ENCODE measurements around the gene MAPK1IP1L. TPM values are rescaled to one million over a fixed set of nuclear protein-coding genes. Genes with fewer than 3 reads are reported as not detected.
A peak's percentile ranks its signal among the peaks of the same experiment; 100 is the strongest.

MAPK1IP1L gene
- total and polyA plus RNA-seq, 2 experiments from 2014 or later = 79.4 to 92.5 TPM

DNA sequence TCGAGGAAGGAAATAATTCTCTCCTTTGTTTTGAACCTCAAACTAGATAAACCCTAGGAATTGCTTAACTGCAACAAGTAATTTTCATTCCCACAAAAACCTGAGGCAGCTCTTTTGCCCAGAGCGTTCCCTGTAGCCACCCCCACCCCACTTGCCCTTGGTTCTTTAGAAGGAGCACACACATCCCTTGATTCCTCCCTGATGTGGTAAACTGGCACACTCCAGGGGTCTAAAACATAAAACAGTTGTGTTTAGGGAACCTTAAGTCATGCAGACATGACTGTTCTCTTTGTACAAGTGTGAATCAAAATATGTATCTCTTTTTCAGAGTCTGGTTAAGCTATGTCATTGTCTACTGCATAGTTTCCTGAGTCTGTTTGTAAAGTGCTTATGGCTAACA lies 14.0 kb downstream of the MAPK1IP1L start:
- Histone ChIP-seq H3K9me3 (ENCODE audit: low read depth) (no peaks in the 10 kb centered on the region), H3K27ac (no peak overlapping the region), H3K9me2 (ENCODE audit: insufficient read depth) (no peaks in the 10 kb centered on the region), H2AFZ (no peak overlapping the region), H3K9ac (no peak overlapping the region), H3K36me3 (ENCODE audit: low read depth) (peaks cover 56% of the 10 kb centered on the region), H4K20me1 (ENCODE audit: insufficient read depth) (peaks cover 10% of the 10 kb centered on the region; the same call in 1 of the 2 replicates), H3F3A (ENCODE audit: insufficient read depth) (peaks cover 64% of the 10 kb centered on the region), H3K4me2 (ENCODE audit: unreplicated experiment) (no peak overlapping the region), H3K4me3 (no peak overlapping the region), H3K4me1 (ENCODE audit: insufficient read depth) (no peaks in the 10 kb centered on the region), H3K79me2 (ENCODE audit: insufficient read depth) (peaks cover 72% of the 10 kb centered on the region), H3K27me3 (replicated peaks; ENCODE audit: insufficient read depth) (no peaks in the 10 kb centered on the region)
- in situ Hi-C loops (cut with MboI) = no loop called here
- WGBS, 2 experiments (ENCODE audit: low coverage in 1 of 2, low lambda C conversion rate in 2 of 2, missing lambda C conversion rate in 2 of 2) = 63 to 79% methylated on average over 2 of the region's 2 CpGs
- no peak for DNase-seq
- no peak for TF ChIP-seq EZH2phosphoT487 (IDR thresholded peaks at IDR 0.05; ENCODE audit: insufficient read depth, low read depth)
- TF ChIP-seq EZH2 (IDR thresholded peaks at IDR 0.05; ENCODE audit: insufficient read depth, poor library complexity, severe bottlenecking) = no peak

DNA sequence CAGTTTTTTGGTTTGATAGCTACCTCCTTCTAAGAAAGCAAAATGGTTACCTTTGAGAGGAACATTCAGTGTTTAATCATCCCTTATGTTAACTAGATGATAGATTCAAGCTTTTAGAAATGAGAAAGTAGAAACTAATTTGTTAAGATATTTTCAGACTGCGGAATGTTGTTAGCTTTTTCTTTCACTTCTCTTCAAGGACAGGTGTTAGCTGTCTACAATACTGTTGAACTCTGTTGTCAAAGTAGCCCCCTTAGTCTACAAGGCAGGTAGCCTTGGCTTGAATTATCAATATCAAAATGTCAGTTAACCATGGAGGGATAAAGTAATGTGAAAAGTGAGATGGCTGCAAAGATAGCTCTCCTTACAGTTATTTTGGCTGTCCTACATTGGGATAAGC lies 14.8 kb downstream of the MAPK1IP1L start:
- H3K79me2 ChIP-seq (ENCODE audit: insufficient read depth) = peaks cover 64% of the 10 kb centered on the region

DNA sequence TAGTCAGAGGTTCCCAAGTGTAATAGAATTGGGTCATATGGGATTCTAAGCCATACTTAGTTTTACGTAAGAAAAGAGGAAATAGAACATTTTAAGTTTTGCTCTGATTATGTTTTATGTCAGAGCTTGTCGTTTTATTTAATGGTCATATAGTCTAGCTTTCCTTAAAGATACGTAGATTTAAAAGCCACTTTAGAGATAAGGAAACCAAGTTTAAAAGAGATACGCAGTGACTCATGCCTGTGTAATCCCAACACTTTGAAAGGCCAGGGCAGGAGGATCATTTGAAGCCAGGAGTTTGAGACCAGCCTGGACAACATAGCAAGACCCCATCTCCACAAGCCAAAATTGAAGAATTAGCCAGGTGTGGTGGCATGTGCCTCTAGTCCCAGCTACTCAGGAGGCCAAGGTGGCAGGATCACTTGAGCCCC lies 19.5 kb downstream of the MAPK1IP1L start:
- Histone ChIP-seq H3K4me3 (no peak overlapping the region), H3K9me2 (ENCODE audit: insufficient read depth) (no peaks in the 10 kb centered on the region), H3K9me3 (ENCODE audit: low read depth) (no peaks in the 10 kb centered on the region), H3K27me3 (replicated peaks; ENCODE audit: insufficient read depth) (no peaks in the 10 kb centered on the region), H3K27ac (peak overlapping the region; percentile 97), H3F3A (ENCODE audit: insufficient read depth) (peaks cover 67% of the 10 kb centered on the region), H4K20me1 (ENCODE audit: insufficient read depth) (no peaks in the 10 kb centered on the region), H3K9ac (peak overlapping the region; percentile 83), H3K4me1 (ENCODE audit: insufficient read depth) (peaks cover 38% of the 10 kb centered on the region), H3K79me2 (ENCODE audit: insufficient read depth) (peaks cover 17% of the 10 kb centered on the region), H2AFZ (no peak overlapping the region), H3K4me2 (ENCODE audit: unreplicated experiment) (no peak overlapping the region), H3K36me3 (ENCODE audit: low read depth) (peaks cover 14% of the 10 kb centered on the region)
- DNase-seq = no peak
- WGBS, 2 experiments (ENCODE audit: low coverage in 1 of 2, low lambda C conversion rate in 2 of 2, missing lambda C conversion rate in 2 of 2) = 73 to 87% methylated on average over 4 of the region's 4 CpGs
- TF ChIP-seq EZH2 (IDR thresholded peaks at IDR 0.05; ENCODE audit: insufficient read depth, poor library complexity, severe bottlenecking) = no peak
- no peak for TF ChIP-seq EZH2phosphoT487 (IDR thresholded peaks at IDR 0.05; ENCODE audit: insufficient read depth, low read depth)
- in situ Hi-C loops (cut with MboI) = no loop called here

More for the DNA sequence above, 14.8 kb downstream of the MAPK1IP1L start:
- Histone ChIP-seq H3K27ac (no peak overlapping the region), H3K9me3 (ENCODE audit: low read depth) (no peaks in the 10 kb centered on the region), H3K4me3 (no peak overlapping the region), H3K9ac (no peak overlapping the region), H3F3A (ENCODE audit: insufficient read depth) (peaks cover 72% of the 10 kb centered on the region), H4K20me1 (ENCODE audit: insufficient read depth) (peaks cover 10% of the 10 kb centered on the region; the same call in 1 of the 2 replicates), H2AFZ (no peak overlapping the region), H3K9me2 (ENCODE audit: insufficient read depth) (no peaks in the 10 kb centered on the region), H3K36me3 (ENCODE audit: low read depth) (peaks cover 52% of the 10 kb centered on the region), H3K4me2 (ENCODE audit: unreplicated experiment) (no peak overlapping the region), H3K4me1 (ENCODE audit: insufficient read depth) (peaks cover under 1% of the 10 kb centered on the region), H3K27me3 (replicated peaks; ENCODE audit: insufficient read depth) (no peaks in the 10 kb centered on the region)
- WGBS, 2 experiments (ENCODE audit: low coverage in 1 of 2, low lambda C conversion rate in 2 of 2, missing lambda C conversion rate in 2 of 2) = 100% methylated on average over 1 of the region's 1 CpG
- in situ Hi-C loops (cut with MboI) = no loop called here
- no peak for TF ChIP-seq EZH2phosphoT487 (IDR thresholded peaks at IDR 0.05; ENCODE audit: insufficient read depth, low read depth)
- TF ChIP-seq EZH2 (IDR thresholded peaks at IDR 0.05; ENCODE audit: insufficient read depth, poor library complexity, severe bottlenecking) = no peak
- DNase-seq = no peak

DNA sequence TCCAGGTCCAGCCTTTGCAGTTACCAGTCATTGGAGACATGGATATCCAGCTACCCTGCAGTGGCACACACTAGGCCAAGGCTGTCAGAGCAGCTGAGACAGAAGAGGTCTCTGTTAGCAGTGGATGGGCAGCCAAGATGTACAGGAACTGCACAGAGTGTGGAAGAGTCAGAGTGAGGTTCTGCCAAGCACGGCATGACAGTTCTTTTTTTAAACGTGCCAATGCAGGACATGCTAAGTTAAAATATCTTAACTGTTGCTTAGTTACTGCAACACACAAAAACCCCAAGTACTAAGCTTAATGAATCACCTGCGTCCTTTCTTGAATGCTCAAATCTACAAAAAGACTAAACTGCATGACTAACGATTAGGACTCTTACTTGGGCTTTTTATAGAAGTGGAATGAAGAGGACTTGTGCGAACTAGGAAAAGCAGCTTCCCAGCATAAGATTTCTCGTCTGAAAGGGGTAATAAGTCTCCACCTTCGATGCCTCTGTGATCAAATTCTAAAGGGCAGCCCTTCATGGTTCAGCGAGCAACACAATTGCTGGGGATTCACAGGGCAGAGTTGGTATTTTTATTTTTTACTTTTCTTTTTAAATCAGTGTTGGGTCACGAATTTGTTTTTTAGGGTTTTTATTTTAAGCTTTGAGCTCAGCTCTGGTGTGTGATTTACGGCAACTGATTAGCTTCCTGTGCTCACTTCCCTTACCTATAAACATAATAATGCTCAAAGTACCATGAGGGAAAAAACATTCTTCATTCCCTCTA lies 20.6 kb downstream of the MAPK1IP1L start:
- H3K9ac ChIP-seq = peak overlapping the region; percentile 83
- H3K9me3 ChIP-seq (ENCODE audit: low read depth) = no peaks in the 10 kb centered on the region
- H3K27me3 ChIP-seq (replicated peaks; ENCODE audit: insufficient read depth) = no peaks in the 10 kb centered on the region
- 27 to 30% methylated on average over 10 of the region's 10 CpGs for WGBS, 2 experiments (ENCODE audit: low coverage in 1 of 2, low lambda C conversion rate in 2 of 2, missing lambda C conversion rate in 2 of 2)
- H3K79me2 ChIP-seq (ENCODE audit: insufficient read depth) = peaks cover 10% of the 10 kb centered on the region; the same call in 1 of the 2 replicates
- in situ Hi-C loops (cut with MboI) = no loop called here
- H2AFZ ChIP-seq = no peak overlapping the region
- no peaks in the 10 kb centered on the region for H3K9me2 ChIP-seq (ENCODE audit: insufficient read depth)
- DNase-seq = peak; percentile 98
- H3K27ac ChIP-seq = peak overlapping the region; percentile 97
- peaks cover 38% of the 10 kb centered on the region for H3K4me1 ChIP-seq (ENCODE audit: insufficient read depth)
- peaks cover 61% of the 10 kb centered on the region for H3F3A ChIP-seq (ENCODE audit: insufficient read depth)
- peak overlapping the region; percentile 74 for H3K4me2 ChIP-seq (ENCODE audit: unreplicated experiment)
- H4K20me1 ChIP-seq (ENCODE audit: insufficient read depth) = no peaks in the 10 kb centered on the region
- 0 out of 2 replicates have a peak, but pooled peaks cover 9% of the 10 kb centered on the region for H3K36me3 ChIP-seq (ENCODE audit: low read depth)
- TF ChIP-seq EZH2phosphoT487 (IDR thresholded peaks at IDR 0.05; ENCODE audit: insufficient read depth, low read depth) = no peak
- TF ChIP-seq EZH2 (IDR thresholded peaks at IDR 0.05; ENCODE audit: insufficient read depth, poor library complexity, severe bottlenecking) = no peak
- peak overlapping the region; percentile 44 for H3K4me3 ChIP-seq

All from GM23248 (cell line).